Esophagus squamous epithelium (tissue), 5 donors: ENCODE data around the gene MED27. TPM values are rescaled to one million over a fixed set of nuclear protein-coding genes. Genes with fewer than 3 reads are reported as not detected.
"Not testable (repeated sequence)": the region's sequence is repeated elsewhere in the genome, so short reads cannot be mapped to it uniquely, and the experiment has no call there.

Source experiments
- DNase-seq: peaks from one replicate; lab custom pipeline; 2025; lab: John Stamatoyannopoulos, UW
- H3K27ac ChIP-seq, 4 donors: fragments of 200-600 bp; sonication (generic); one replicate each; pipeline ENCODE4 v1.5.1; 2016 to 2019; ENCODE audit warnings: mild to moderate bottlenecking in 1 of 4
- H3K27me3 ChIP-seq, 4 donors: fragments of 200-600 bp; sonication (generic); 1 replicate in 3 of 4; 2 replicates in 1 of 4; pipeline versions ENCODE4 v1.5.1 to v1.6.0; 2017 to 2021; ENCODE audit warnings: antibody characterized with exemption in 1 of 4
- H3K36me3 ChIP-seq, 3 donors: fragments of 200-600 bp; sonication (generic); one replicate each; pipeline ENCODE4 v1.5.1; 2016 to 2019
- H3K4me1 ChIP-seq, 3 donors: fragments of 200-600 bp; sonication (generic); one replicate each; pipeline ENCODE4 v1.5.1; 2017 to 2019
- H3K4me3 ChIP-seq, 4 donors: fragments of 200-600 bp; sonication (generic); 1 replicate in 3 of 4; 2 replicates in 1 of 4; pipeline ENCODE4 v1.5.1; 2016 to 2019; ENCODE audit warnings: mild to moderate bottlenecking in 2 of 4, moderate library complexity in 1 of 4
- H3K9me3 ChIP-seq, 3 donors: fragments of 200-600 bp; sonication (generic); one replicate each; pipeline ENCODE4 v1.5.1; 2016 to 2019
- POLR2A ChIP-seq, 4 donors: fragments of 450-650 bp; IDR thresholded peaks; one replicate each; pipeline ENCODE4 v1.6.1; 2017; ENCODE audit warnings: antibody characterized with exemption in 4 of 4, mild to moderate bottlenecking in 4 of 4, moderate library complexity in 3 of 4
- WGBS, 2 donors: methylation state at CpG; one replicate each; pipeline ENCODE4 v1.1.5; 2018; 5-methylcytosine and 5-hydroxymethylcytosine counted together
- intact Hi-C: fragments of 100-400 bp; cut with DNase I; formaldehyde crosslinking; loops from one replicate; pipeline ENCODE4 v1.15.0; 2022
- total RNA-seq, 4 donors: library from RNA; depleted of rRNA; stranded (reverse); fragments of >200 nt; gene quantifications; one replicate each; pipeline ENCODE4 v1.1.0, GENCODE V29; 2016
- TF ChIP-seq, protein P1 (sequence below), 6 experiments: fragments of 450-650 bp in 4 of 6; fragments of 200-600 bp in 2 of 6; sonication (generic) in 2 of 6; IDR thresholded peaks; one replicate each; pipeline ENCODE4 v1.5.1; 2016 to 2019; ENCODE audit warnings: antibody characterized with exemption in 6 of 6, mild to moderate bottlenecking in 4 of 6, moderate library complexity in 4 of 6
- donor health status: DM: yes; HTN: yes; CAD: no.

The MED27 gene
- total RNA-seq, 4 donors from 2014 or later = 10.6 to 20.0 (median 17.6) TPM

DNA sequence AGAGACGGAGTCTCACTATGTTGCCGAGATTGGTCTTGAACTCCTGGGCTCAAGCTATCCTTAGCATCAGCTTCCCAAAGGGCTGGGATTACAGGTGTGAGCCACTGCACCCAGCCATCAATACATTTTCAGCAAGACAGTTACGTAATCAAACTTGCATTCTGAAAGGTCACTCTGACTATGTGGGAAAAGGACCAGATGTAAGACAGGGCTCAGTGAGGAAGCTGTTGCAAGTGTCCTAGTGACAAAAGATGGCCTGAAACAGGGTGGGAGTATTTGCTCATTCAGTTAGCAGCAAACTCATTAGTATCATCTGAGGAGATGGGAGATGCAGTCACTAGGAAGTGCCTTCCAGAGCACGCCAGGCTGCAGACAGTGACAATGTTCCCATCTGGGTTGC, 16.9 kb downstream of the MED27 start:
- Histone ChIP-seq H3K36me3 (peaks cover 0 to 69% (median 0%) of the 10 kb centered on the region in 3 donors), H3K9me3 (no peaks in the 10 kb centered on the region), H3K27ac (no peak overlapping the region), H3K4me3 (no peak overlapping the region), H3K4me1 (peaks cover 0 to 9% (median 0%) of the 10 kb centered on the region in 3 donors), H3K27me3 (no peaks in the 10 kb centered on the region)
- intact Hi-C loops = no loop called here
- 96 to 98% methylated on average over 4 of the region's 4 CpGs for WGBS, 2 donors
- TF ChIP-seq POLR2A (IDR thresholded peaks at IDR 0.05) = no peak
- TF ChIP-seq, protein P1, sequence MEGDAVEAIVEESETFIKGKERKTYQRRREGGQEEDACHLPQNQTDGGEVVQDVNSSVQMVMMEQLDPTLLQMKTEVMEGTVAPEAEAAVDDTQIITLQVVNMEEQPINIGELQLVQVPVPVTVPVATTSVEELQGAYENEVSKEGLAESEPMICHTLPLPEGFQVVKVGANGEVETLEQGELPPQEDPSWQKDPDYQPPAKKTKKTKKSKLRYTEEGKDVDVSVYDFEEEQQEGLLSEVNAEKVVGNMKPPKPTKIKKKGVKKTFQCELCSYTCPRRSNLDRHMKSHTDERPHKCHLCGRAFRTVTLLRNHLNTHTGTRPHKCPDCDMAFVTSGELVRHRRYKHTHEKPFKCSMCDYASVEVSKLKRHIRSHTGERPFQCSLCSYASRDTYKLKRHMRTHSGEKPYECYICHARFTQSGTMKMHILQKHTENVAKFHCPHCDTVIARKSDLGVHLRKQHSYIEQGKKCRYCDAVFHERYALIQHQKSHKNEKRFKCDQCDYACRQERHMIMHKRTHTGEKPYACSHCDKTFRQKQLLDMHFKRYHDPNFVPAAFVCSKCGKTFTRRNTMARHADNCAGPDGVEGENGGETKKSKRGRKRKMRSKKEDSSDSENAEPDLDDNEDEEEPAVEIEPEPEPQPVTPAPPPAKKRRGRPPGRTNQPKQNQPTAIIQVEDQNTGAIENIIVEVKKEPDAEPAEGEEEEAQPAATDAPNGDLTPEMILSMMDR (IDR thresholded peaks at IDR 0.05) = no peak
- no peak for DNase-seq

DNA sequence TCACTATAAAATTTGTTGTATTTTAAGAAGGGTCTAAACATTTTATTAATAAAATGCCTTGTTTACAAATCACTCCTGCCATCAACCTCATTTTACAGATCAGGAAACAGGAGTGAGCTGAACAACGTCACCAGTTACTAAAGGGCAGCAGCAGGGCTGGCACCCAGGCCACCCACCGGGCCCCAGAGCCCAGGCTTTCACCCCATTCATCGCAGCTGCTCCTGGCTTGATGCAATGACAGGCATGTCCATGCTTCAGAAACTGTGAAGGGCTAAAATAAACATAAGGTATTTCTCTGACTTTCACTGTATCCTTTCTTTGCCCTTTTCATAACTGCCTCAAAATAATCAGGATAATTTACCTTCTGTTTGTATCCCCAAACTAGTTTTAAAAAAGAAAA, 18.1 kb downstream of the MED27 start:
- no peak for DNase-seq
- 69 to 77% methylated on average over 3 of the region's 3 CpGs for WGBS, 2 donors
- no peak overlapping the region for H3K27ac ChIP-seq
- peaks cover 0 to 21% (median 0%) of the 10 kb centered on the region in 3 donors for H3K4me1 ChIP-seq
- no peaks in the 10 kb centered on the region for H3K9me3 ChIP-seq
- H3K27me3 ChIP-seq = no peaks in the 10 kb centered on the region
- TF ChIP-seq POLR2A (IDR thresholded peaks at IDR 0.05) = no peak
- TF ChIP-seq, protein P1 (IDR thresholded peaks at IDR 0.05) = no peak
- peaks cover 0 to 60% (median 0%) of the 10 kb centered on the region in 3 donors for H3K36me3 ChIP-seq
- intact Hi-C loops = no loop called here
- no peak overlapping the region for H3K4me3 ChIP-seq

DNA sequence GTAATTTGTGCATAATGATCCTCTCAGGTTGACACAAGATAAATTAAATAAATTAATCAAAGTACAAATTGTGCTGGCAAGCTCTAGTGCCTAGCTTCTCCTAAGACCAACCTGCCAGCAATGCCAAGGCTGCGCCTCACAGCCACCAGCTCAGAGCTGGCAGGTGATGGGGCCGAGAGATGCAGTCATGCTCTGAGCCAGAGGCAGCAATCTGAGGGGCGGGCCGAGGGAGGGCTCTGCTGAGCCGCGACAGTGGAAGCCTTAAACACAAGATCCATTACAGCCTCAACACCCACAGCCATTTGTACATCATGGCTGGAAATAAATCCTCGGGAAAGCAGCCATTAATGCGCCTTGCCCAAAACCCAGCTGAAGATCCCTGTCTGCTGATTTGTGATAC, 20.3 kb downstream of the MED27 start:
- no peak overlapping the region for H3K4me3 ChIP-seq
- no peak for DNase-seq
- TF ChIP-seq, protein P1 (IDR thresholded peaks at IDR 0.05) = no peak
- no peak for TF ChIP-seq POLR2A (IDR thresholded peaks at IDR 0.05)

DNA sequence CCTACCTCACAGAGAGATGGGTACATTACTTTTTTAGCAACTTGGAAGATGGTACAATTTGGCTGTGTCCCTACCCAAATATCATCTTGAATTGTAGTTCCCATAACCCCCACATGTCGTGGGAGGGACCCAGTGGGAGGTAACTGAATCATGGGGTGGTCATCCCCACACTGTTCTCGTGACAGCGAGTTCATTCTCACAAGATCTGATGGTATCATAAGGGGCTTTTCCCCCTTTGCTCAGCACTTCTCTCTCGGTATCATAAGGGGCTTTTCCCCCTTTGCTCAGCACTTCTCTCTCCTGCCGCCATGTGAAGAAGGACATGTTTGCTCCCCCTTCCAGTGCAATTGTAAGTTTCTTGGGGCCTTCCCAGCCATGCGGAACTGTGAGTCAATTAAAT, 21.4 kb downstream of the MED27 start:
- H3K9me3 ChIP-seq, H3K27ac ChIP-seq, DNase-seq, H3K27me3 ChIP-seq, intact Hi-C loops, H3K4me3 ChIP-seq: not testable (repeated sequence)
- H3K4me1 ChIP-seq = peaks cover 0 to 31% (median 0%) of the 10 kb centered on the region in 3 donors
- WGBS, 2 donors = 79 to 80% methylated on average over 6 of the region's 6 CpGs
- peaks cover 0 to 29% (median 0%) of the 10 kb centered on the region in 3 donors for H3K36me3 ChIP-seq

More for the DNA sequence above, 20.3 kb downstream of the MED27 start:
- Histone ChIP-seq H3K36me3 (peaks cover 0 to 38% (median 0%) of the 10 kb centered on the region in 3 donors), H3K9me3 (no peaks in the 10 kb centered on the region), H3K27me3 (no peaks in the 10 kb centered on the region), H3K27ac (no peak overlapping the region), H3K4me1 (peaks cover 0 to 31% (median 0%) of the 10 kb centered on the region in 3 donors)
- intact Hi-C loops = no loop called here
- 94 to 100% methylated on average over 2 to 4 of the region's 8 CpGs for WGBS, 2 donors

DNA sequence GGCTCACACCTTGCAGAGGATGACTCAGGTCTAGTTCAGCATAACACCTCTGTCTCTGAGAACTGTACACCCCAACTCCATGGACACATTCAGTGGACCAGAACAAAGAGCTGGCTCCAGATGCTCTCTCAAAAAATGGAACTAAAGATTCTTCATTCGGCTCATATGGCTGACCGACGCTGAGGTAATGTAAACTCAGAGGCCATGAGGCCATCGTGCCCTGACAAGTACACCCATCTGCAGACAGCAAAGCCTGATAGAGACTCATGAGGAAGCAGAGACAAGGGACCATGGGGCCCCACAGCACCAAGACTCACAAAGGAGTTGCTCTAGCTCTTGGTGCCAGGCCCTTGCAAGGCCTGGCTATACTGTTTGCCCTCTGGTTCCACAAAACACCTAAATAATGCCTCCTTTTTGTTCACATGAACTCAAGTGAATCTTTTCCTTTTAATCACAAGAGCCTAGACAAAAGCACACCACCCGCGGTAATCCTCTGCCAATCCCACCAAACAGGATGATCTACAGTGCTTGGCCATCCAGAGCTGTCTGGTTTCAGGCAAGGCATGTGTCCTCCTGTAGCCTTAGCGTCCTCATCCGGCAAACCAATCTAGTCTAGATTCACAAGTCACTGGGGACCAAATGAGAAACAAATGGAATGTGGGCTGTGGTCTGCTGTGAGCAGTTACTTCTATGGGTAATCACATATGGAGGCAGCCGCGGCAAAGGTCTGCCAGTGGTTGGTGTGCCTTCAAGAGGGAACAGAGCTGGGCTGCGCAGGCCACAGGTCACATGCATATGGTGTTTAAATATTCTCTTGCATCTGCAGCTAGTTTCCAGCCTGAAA, 22.7 kb downstream of the MED27 start:
- WGBS, 2 donors = 56 to 60% methylated on average over 7 to 9 of the region's 11 CpGs

More for the DNA sequence above, 22.7 kb downstream of the MED27 start:
- no peaks in the 10 kb centered on the region for H3K9me3 ChIP-seq
- no peaks in the 10 kb centered on the region for H3K27me3 ChIP-seq
- intact Hi-C loops = no loop called here
- peak overlapping the region in 1 of 4 donors; percentile 36 for H3K27ac ChIP-seq
- TF ChIP-seq POLR2A (IDR thresholded peaks at IDR 0.05) = no peak
- TF ChIP-seq, protein P1 (IDR thresholded peaks at IDR 0.05) = no peak
- H3K4me3 ChIP-seq = no peak overlapping the region
- peaks cover 0 to 31% (median 0%) of the 10 kb centered on the region in 3 donors for H3K4me1 ChIP-seq
- peaks cover 0 to 29% (median 0%) of the 10 kb centered on the region in 3 donors for H3K36me3 ChIP-seq
- DNase-seq = no peak
